ENCODE measurements around the gene WSB2.
"Not testable (repeated sequence)": the region's sequence is repeated elsewhere in the genome, so short reads cannot be mapped to it uniquely, and the experiment has no call there.

Gene WSB2

DNA sequence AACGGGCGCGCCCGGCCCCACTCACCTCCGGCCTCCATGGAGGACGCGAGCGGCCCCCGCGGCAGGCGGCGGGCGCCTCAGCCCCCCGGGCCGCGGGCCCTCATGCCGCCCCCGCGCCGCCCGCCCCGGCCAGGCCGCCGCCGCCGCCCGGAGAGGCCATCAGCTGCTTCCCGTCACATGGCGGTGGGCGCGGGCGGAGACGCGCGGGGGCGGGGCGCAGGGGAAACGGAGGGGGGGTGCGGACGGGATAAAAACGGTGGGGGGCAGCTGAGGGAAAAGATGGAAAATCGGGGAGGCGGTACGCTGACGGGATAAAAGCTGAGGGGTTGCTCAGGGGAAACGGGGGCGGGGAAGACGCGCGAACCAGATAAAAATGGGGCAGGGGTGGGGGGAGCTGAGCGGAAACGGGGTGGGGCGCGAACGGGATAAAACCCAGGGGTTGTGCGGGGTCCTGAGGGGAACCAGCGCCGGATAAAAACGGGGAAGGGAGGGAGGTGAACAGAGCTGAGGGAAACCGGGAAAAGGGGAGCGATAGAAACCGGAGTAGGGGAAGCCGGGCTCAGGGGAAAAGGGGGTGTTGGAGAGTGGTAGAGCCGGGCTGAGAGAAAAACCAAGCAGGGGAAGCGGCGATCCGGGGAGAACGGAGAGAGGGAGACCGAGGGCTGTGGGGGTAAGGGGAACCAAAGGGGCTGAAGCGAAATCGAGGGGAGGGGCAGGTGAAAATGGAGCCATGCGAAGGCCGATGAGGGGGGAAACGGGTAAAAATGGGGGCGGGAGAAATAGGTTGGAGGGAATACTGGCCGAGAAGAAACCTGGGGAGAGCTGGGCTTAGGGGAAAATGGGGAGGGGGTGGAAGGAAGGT lies at the start of gene WSB2:
Gene WSB2, minus strand, starts transcription at position 169 of the 862 bp plus-strand sequence. Its CDS starts 131 bp downstream, at position 38.
- in situ Hi-C loops (cut with MboI; ENCODE audit: low sequenced_read_pairs), result no loop called here

DNA sequence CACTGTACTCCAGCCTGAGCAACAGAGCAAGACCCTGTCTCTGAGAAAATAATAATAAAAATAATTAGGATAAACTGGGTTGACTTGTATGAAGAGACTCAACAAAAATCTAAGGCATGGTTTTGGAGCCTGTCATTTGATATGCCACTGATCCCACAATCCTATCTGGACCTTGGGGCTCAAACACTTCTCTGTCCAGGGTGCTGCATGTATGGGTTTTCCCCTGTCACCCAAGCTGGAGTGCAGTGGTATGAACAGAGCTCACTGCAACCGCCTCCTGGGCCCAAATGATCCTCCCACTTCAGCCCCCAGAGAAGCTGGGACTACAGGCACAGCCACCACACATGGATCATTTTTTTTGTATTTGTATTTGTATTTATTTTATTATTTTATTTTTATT lies 48.1 kb upstream of the WSB2 start:
- in situ Hi-C loops (cut with MboI; ENCODE audit: low sequenced_read_pairs), result no loop called here

DNA sequence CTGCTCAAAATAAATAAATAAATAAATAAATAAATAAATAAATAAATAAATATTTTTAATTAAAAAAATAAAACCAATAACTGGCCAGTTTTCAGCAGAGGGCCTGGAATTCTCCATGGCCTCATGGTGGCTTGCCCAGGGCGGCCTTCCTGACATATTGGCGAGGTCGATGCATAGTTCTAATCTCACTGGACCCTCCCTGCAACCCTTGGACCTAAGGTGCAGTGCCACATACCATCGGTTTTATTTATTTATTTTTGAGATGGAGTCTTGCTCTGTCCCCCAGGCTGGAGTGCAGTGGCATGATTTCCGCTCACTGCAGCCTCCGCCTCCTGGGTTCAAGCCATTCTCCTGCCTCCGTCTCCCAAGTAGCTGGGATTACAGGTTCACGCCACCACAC lies 46.7 kb upstream of the WSB2 start:
- in situ Hi-C loops (cut with MboI; ENCODE audit: low sequenced_read_pairs), result no loop called here

DNA sequence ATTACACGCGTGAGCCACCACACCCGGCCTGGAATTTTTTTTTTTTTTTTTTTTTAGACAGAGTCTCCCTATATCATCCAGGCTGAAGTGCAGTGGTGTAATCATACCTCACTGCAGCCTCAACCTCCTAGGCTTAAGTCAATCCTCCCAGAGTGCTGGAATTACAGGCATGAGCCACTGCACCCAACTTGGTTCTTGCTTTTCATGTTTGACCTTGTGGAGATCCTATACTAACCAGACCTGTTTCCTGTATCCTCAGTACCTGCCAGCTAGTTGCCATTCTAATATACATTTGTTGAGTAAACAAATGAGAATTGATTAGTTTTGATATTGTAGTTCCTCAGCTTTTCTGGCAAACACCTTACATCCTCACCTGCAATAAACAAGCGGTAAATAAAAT lies 46.0 kb upstream of the WSB2 start:
- in situ Hi-C loops (cut with MboI; ENCODE audit: low sequenced_read_pairs), result no loop called here

DNA sequence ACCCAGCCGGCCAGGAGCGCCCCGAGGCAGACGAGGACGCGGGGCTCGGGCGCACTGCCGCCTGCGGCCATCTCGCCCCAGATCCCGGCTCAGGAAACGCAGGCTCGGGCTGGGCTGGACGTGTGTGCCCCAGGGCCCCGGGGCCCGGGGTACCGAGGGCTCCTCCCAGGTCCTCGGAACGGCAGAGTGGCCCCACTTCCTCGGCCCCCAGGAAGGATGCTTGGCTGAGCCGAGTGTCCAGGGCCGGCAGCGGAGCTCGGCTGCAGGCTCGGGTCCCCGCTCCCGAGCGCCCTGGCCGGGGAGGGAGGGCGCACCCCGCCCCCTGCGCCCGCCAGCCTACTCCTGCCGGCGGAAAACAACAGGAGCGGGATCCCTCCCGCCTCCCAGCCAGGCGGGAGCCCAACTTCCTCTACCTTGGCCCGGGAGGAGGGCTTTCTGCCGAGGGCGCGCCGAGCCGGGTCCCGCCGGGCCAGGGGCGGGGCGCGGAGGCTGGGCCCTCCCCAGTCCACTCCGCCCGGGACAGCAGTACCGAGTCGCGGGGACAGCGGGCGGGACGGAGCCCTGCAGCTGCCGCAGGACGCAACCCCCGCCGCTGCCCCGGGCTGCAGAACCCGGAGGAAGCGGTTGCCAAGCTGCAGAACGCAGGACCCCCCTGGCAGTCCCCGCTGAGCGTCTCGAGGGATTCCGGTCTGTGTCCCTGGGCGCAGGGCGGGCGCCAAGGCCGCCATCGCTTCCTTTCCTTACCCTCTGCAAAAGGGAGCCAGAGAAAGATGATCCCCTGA lies 42.8 kb upstream of the WSB2 start, which contains the start of gene VSIG10:
Gene VSIG10, minus strand, starts transcription at position 411 of the 782 bp plus-strand sequence. Its CDS starts 340 bp downstream, at position 71.
- in situ Hi-C loops (cut with MboI; ENCODE audit: low sequenced_read_pairs), result no loop called here

DNA sequence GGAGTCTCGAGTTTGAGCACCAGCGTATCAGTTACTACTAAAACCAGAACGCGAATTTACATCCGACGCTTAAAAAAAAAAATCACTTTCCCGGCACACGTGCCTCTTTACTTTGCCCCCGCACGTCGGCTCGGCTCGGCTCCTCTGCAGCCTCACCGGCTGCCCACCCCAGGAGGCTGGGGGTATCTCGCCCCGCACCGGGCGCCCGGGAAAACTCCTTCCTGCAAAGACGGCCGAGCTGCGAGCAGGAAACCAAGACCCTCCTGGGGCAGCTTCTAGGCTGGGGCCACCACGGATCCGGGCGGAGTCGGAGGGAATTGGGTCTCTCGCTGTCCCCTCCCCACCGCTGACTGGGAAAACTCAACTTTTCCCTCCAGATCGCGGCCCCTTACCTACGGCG lies 42.2 kb upstream of the WSB2 start:
- in situ Hi-C loops (cut with MboI; ENCODE audit: low sequenced_read_pairs), result no loop called here

DNA sequence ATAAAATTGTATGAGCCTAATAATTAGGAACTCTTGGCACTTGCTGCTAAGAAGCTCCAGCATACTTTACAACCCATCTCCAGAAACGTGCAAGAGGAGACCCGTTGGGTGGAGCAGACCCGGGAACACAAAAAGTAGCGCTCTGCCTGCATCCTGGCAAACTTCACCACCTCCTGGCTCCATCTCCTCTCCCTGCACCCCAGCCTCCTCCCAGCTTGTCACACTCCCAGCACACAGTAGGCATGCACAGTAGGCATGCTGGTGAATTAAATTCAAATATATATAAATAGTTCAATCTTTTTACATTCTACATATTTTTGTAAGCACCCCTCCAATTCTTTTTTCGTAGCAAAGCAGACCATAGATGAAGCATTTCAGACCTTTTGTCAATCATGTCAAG lies 41.6 kb upstream of the WSB2 start:
- in situ Hi-C loops (cut with MboI; ENCODE audit: low sequenced_read_pairs), result no loop called here

DNA sequence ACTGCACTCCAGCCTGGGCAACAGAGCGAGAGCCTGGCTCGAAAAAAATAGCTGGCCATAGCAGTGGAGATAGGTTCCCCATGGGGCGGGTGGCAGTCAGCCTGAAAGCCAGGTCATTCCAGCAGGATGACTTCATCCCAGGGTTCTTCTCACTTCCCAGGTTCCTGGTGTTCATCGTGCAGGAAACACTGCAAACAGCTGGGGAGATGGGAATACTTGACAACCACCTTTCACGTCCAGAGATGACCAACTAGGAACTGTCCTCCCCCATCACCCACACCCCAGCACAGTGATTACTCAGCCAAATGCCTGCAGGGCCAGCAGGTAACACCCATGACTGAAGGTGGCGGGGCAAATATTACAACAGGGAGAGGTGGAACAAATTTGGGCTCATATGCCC lies 41.1 kb upstream of the WSB2 start:
- in situ Hi-C loops (cut with MboI; ENCODE audit: low sequenced_read_pairs), result no loop called here

DNA sequence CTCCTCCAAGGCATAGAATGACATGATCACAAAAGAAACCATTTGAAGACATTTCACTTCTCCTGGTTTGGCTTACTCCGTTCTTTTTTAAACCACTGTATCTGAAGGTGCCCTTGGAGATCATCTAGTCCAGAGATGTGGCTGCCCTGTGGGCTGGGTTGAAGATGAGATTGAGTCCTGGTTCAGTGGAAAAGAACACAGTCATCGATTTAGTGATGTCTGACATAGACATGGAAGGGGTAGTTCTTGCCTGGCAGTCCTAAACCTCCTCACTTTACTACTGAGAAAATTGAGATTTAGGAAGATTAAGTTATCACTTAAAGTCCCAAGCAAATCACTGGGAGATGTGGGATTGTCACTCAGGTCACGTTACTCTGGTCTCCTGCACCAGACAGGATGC lies 40.1 kb upstream of the WSB2 start:
- in situ Hi-C loops (cut with MboI; ENCODE audit: low sequenced_read_pairs), result no loop called here

DNA sequence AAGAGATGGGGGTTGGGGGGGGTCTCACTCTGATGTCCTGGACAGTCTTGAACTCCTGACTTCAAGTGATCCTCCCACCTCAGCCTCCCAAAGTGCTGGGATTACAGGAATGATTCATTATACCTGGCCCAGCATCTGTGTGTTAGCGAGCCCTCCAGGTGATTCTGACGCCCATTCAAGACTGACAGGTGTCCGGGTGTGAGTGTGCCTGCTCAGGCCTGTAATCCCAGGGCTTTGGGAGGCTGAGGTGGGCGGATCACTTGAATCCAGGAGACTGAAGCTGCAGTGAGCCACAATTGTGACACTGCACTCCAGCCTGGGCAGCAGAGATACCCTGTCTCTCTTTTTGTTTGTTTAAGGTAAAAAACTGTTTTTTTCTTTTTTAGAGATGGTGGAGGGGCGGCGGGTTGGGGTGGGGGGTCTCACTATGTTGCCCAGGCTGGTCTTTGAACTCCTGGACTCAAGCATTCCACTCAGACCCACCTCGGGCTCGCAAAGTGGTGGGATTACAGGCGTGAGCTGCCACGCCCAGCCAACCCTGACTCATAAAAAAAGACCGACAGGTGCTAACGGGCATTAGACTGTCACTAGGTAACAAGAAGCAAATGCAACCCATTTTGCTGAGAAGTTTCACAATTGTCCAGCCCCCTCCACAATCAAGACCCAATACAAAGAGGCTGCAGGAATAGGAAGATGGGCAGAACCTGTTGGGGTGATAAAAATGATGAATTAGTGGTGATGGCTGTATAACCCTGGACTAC lies 38.1 kb upstream of the WSB2 start:
- in situ Hi-C loops (cut with MboI; ENCODE audit: low sequenced_read_pairs), result no loop called here

DNA sequence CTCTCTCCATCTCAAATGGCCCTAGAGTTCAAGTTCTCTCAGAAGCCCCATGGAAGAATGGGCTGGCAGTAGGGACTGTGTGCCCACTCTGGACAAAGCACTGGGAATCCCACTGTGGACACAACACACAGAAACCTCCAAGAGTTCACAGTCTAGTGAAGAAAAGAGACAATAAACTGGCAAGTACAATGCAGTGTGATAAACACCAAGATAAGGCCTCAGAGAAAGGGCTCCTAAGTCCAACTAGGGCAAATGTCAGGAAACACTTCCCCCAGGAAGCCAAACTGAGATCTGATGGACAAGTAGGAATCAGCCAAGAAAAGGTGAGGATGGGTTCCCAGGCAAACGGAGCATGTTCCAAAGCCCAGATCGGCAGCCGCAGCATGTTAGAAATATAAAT lies 37.4 kb upstream of the WSB2 start:
- in situ Hi-C loops (cut with MboI; ENCODE audit: low sequenced_read_pairs), result no loop called here

DNA sequence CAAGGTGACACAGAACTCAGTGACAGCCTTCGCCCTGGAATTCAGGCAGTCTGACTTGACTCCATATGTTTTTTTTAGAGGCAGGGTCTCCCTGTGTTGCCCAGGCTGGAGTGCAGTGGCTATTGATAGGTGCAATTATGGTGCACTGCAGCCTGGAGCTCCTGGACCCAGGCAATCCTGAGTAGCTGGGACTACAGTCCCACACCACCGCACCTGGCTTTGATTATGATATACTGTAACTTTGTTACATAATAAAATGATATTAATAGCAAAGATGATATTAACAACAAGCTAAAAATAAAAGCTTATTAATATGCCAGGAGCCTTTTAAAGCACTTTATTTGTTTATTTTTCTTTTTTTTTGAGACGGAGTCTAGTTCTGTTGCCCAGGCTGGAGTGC lies 33.1 kb upstream of the WSB2 start:
- in situ Hi-C loops (cut with MboI; ENCODE audit: low sequenced_read_pairs), result no loop called here

DNA sequence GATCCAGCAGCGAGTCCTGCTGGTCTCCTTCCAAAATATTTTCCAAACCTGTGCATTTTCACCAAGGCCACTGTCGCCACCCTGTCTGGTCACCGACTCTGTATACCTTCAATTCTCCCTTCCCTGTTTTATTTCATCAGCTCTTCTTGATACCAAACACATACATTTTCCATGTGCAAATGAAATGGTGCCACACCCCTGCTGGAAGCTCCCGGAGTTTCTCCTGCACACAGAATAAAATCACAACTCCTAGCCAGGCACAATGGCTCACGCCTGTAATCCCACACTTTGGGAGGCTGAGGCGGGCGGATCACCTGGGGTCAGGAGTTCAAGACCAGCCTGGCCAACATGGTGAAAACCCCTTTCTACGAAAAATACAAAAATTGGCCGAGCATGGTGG lies 28.8 kb upstream of the WSB2 start:
- in situ Hi-C loops (cut with MboI; ENCODE audit: low sequenced_read_pairs), result no loop called here

DNA sequence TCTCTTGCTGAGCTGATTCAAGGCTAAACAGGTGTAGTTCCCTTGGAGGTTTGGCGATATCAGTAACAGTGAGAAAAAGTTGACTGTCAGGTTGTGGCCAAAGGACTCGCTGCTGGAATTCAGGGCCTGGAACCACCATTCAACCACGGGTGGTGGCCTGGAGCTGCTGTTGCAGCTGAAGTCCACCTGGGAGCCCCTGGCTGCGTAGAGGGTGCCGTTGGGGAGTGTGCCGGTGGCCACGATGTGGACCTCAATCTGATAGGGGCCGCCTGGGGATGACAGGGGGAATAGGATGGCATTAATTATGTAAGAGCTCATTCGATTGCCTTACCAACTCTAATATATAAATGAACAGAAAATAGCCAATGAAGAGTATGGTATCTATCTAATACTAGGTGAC lies 21.2 kb upstream of the WSB2 start:
- in situ Hi-C loops (cut with MboI; ENCODE audit: low sequenced_read_pairs), result no loop called here

DNA sequence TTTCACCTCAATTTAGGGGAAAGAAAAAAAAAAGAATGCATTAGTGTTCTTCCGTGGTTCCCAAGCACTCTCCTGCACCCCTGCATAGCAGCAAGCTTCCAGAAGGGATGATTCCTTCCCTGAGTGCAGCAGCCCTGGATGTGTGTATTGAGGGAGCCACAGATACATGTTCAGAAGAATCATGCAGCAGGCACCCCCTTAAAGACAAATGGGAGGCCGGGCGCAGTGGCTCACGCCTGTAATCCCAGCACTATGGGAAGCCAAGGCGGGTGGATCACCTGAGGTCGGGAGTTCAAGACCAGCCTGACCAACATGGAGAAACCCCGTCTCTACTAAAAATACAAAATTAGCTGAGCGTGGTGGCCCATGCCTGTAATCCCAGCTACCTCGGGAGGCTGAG lies 20.5 kb upstream of the WSB2 start:
- in situ Hi-C loops (cut with MboI; ENCODE audit: low sequenced_read_pairs), result not testable (repeated sequence)

DNA sequence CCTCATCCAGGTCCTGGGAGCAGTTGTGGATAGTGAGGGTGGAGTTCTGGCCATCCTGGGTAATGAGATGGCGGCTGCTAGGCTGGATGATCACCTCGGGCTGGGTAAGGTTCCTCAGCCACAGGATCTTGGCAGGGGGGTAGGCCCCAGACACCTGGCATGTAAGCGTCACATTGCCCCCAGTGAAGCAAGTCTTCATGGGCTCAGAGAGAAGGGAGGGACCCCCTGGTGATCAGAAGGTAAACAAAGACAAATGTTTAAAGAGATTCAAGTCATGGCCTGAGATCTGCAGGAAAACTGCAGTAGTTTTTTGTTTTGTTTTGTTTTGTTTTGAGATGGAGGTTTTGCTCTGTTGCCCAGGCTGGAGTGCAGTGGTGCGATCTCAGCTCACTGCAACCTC lies 12.8 kb upstream of the WSB2 start:
- in situ Hi-C loops (cut with MboI; ENCODE audit: low sequenced_read_pairs), result no loop called here

DNA sequence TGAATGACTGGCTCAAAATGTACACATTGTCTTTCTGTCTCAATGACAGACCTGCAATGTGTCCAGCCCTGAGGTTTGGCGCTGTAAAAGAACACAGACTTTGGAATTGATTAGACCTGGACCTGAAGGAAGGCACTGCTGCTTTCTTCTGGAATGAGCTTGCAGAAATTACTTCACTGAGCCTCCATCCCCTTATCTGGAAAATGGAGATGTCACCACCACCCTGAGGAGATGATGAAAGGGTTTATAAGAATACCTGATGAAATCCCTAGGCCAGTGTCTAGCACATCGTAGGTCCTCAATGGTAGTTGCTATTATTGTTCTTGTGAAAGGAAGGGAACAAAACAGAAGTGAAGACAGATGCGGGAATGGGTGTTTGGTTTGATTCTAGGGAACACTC lies 9.7 kb upstream of the WSB2 start:
- in situ Hi-C loops (cut with MboI; ENCODE audit: low sequenced_read_pairs), result no loop called here

DNA sequence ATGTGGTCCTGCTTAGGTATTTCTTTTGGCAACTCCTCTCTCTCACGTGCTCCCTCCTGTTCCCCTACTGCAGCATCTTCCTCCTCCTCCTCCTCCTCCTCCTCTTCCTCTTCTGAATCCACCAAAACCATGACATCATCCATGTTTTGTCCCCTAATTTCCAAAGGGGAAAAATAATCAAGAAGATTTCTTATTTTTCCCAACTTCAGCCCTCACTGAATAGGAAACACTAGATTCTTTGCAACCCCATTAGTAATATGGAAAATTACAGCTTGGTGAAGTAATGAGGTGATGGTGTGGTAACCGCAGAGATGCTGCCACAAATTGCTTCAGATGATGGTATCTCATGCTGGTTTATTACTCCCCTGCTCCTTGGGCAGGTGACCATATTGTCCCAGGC lies 7.5 kb upstream of the WSB2 start:
- in situ Hi-C loops (cut with MboI; ENCODE audit: low sequenced_read_pairs), result no loop called here

DNA sequence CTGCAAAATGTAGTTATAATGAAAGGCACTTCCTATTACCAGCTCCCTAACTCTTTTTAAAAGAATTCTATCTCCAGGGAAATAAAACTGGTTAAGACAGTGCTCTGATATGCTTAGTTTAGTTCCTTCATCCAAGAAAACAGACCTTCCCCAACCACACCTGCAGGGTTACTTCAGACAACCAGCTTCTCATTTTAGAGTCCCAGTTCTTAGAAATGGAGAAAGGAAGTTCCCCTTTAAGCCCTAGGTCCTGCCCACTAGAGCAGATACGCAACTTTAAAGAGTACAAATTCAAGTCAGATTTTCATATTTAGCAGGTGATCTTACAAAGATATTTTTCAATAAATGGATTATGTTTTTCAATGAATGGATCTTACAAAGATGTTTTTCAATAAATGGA lies 4.4 kb upstream of the WSB2 start:
- in situ Hi-C loops (cut with MboI; ENCODE audit: low sequenced_read_pairs), result no loop called here

DNA sequence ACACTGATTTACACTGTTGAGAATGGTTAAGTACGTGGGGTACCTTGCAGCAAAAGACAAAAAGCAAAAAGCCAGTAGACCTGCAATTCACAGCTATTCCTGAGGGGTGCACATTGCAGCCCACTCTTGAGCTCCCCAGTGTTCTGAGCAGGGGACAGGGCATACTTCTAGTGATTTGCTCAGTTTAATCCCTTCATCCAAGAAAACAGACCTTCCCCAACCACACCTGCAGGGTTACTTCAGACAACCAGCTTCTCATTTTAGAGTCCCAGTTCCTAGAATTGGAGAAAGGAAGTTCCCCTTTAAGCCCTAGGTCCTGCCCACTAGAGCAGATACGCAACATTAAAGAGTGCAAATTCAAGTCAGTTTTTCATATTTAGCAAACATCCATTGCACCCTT lies 3.6 kb upstream of the WSB2 start:
- in situ Hi-C loops (cut with MboI; ENCODE audit: low sequenced_read_pairs), result no loop called here

DNA sequence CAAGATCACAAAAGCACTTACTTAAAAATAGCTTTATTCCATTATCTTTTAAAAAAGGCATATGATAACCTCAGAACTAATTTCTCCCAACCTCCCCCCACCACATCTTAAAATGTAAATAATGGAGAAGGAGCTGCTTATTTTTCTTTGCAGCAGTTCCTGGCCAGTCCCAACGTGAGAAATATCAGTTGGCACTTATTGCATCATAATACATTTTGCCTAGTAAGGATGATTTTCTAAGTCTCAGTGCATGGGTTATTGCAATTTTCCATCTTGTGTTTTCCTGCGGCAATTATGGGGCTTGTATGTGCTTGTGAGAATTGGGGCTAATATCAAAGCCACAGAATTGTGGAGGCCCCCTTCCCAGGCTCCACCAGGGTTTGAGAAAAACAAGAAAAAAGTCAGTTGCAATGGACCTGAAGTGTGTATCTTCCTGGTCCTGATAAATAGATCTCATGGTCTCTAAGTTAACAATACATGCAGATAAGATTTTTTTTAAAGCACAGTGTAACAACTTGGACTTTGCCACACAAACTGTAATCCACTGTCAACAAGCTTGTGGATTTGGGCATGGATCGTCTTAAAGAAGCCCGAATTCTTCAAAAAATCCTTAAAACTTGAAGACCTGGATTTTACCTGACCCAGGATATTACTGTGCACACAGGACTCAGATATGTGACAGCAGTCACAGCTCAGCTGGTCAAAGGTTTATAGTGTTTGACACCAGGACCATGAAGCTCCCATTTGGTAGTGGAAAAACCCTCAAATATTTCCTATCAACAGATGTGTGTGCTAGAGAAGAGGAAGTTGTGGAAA lies 2.8 kb upstream of the WSB2 start:
- in situ Hi-C loops (cut with MboI; ENCODE audit: low sequenced_read_pairs), result no loop called here

Measured in hTERT RPE-1 (cell line).